Parathyroid adenoma (tissue), 2 donors: Measurements from ENCODE around the gene SNX19.
A peak's percentile ranks its signal among the peaks of the same experiment; 100 is the strongest.

Experiments used
- H2AFZ ChIP-seq: fragments of 300-600 bp; sonication (generic); one replicate; pipeline ENCODE4 v1.7.0; 2017; ENCODE audit warnings: antibody characterized with exemption, mild to moderate bottlenecking
- H3K27ac ChIP-seq: fragments of 300-600 bp; sonication (generic); one replicate; pipeline ENCODE4 v1.7.0; 2017
- H3K27me3 ChIP-seq: fragments of 300-600 bp; sonication (generic); one replicate; pipeline ENCODE4 v1.7.0; 2017; ENCODE audit warnings: low read length; ENCODE audit not compliant: control insufficient read depth, insufficient read depth
- H3K36me3 ChIP-seq: fragments of 300-600 bp; sonication (generic); one replicate; pipeline ENCODE4 v1.7.0; 2017; ENCODE audit warnings: low read length; ENCODE audit not compliant: control insufficient read depth, insufficient read depth
- H3K4me1 ChIP-seq: fragments of 300-600 bp; sonication (generic); one replicate; pipeline ENCODE4 v1.7.0; 2017; ENCODE audit warnings: control low read depth
- H3K4me2 ChIP-seq: fragments of 300-600 bp; sonication (generic); one replicate; pipeline ENCODE4 v1.7.0; 2017; ENCODE audit warnings: low read length
- H3K4me3 ChIP-seq: fragments of 300-600 bp; sonication (generic); one replicate; pipeline ENCODE4 v1.7.0; 2017; ENCODE audit warnings: low read depth, low read length
- H3K79me2 ChIP-seq: fragments of 300-600 bp; sonication (generic); one replicate; pipeline ENCODE4 v1.7.0; 2017; ENCODE audit warnings: control low read depth
- H3K9ac ChIP-seq: fragments of 300-600 bp; sonication (generic); one replicate; pipeline ENCODE4 v1.7.0; 2017; ENCODE audit warnings: mild to moderate bottlenecking
- H3K9me3 ChIP-seq: fragments of 300-600 bp; sonication (generic); one replicate; pipeline ENCODE4 v1.7.0; 2017; ENCODE audit warnings: low read length; ENCODE audit not compliant: control insufficient read depth
- TF ChIP-seq, protein P1 (sequence below): fragments of 300-600 bp; sonication (generic); IDR thresholded peaks from one replicate; pipeline ENCODE4 v1.7.0; 2017; ENCODE audit warnings: antibody characterized with exemption, mild to moderate bottlenecking
- donor health status: primary hyperparathyroidism.

SNX19 gene

DNA sequence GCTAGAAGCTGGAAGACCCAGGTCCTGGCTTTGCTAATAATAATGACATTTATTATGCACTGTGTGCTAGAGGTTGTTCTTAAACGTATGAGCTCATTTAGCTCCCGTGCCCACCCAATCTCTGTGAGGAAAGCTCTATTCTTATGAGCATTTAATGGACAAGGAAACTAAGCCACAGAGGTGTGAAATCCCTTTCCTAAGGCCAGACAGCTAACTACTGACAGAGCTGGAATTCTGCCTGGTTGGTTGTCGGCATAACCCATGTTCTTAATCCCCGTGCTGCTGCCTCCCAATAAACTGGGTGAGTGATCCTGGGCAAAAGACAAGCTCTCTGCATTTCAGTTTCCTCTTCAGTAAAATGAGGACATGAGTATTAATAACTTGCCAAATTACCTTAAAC, 49.4 kb downstream of the SNX19 start:
- peaks cover 12% of the 10 kb centered on the region for H3K4me1 ChIP-seq
- no peaks in the 10 kb centered on the region for H3K79me2 ChIP-seq
- TF ChIP-seq, protein P1, sequence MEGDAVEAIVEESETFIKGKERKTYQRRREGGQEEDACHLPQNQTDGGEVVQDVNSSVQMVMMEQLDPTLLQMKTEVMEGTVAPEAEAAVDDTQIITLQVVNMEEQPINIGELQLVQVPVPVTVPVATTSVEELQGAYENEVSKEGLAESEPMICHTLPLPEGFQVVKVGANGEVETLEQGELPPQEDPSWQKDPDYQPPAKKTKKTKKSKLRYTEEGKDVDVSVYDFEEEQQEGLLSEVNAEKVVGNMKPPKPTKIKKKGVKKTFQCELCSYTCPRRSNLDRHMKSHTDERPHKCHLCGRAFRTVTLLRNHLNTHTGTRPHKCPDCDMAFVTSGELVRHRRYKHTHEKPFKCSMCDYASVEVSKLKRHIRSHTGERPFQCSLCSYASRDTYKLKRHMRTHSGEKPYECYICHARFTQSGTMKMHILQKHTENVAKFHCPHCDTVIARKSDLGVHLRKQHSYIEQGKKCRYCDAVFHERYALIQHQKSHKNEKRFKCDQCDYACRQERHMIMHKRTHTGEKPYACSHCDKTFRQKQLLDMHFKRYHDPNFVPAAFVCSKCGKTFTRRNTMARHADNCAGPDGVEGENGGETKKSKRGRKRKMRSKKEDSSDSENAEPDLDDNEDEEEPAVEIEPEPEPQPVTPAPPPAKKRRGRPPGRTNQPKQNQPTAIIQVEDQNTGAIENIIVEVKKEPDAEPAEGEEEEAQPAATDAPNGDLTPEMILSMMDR = no peak
- no peak overlapping the region for H3K4me2 ChIP-seq
- no peak overlapping the region for H3K27ac ChIP-seq
- H2AFZ ChIP-seq = no peak overlapping the region
- H3K27me3 ChIP-seq = no peaks in the 10 kb centered on the region
- no peaks in the 10 kb centered on the region for H3K9me3 ChIP-seq
- no peaks in the 10 kb centered on the region for H3K36me3 ChIP-seq
- no peak overlapping the region for H3K9ac ChIP-seq
- no peak overlapping the region for H3K4me3 ChIP-seq

DNA sequence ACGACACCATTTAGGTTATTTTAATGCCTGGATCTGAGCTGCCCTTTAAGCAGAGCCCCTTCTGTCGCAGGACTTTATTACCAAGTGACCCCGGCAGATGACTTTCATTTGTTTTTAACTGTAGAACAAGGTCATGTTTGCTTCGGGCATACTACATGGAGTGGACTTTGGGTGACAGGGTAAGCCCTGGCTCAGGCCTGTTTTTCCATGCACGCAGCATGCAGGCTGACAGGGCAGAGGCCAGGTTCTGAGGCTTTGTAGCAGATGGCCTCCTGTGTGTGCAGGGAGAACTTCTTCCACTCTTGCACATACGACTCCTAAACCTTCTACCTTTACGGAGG, 50.5 kb downstream of the SNX19 start:
- Histone ChIP-seq H3K9ac (no peak overlapping the region), H3K27ac (peak overlapping the region; percentile 70)

DNA sequence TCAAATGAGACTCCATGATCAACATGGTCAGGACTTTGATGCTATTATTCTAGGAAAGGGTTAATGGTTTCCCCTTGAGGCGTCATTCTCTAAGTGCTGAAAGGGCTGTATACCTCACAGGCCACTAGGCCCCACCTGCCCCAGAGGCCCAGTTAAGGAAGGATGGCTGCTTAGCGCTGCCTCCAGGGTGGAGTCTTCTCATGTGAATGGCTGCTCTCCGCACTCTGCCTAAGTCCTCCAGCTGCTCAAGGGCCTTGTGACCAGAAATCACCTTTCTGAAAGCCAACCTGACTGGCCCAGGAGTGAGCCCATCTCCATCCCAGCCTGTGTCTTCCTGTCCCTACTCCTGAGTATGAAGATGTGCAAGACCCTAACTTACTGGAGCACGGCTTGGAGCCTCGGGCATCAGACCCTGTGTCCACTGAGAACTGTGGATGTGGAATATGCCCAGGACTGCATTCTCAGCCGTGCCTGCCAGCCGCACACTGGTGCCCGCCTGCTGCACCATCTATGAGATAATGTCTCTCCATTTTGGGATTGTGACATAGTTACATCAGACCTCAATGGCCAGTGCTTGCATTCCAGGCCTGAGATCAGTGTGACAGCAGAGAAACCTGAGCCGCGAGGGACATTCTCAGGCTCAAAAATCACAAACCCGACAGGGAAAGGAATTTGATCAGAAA, 51.0 kb downstream of the SNX19 start:
- peaks cover 12% of the 10 kb centered on the region for H3K4me1 ChIP-seq
- no peaks in the 10 kb centered on the region for H3K9me3 ChIP-seq
- H2AFZ ChIP-seq = peak overlapping the region; percentile 13
- no peak overlapping the region for H3K4me3 ChIP-seq
- H3K79me2 ChIP-seq = no peaks in the 10 kb centered on the region
- TF ChIP-seq, protein P1 = no peak
- H3K27me3 ChIP-seq = no peaks in the 10 kb centered on the region
- H3K4me2 ChIP-seq = no peak overlapping the region
- no peaks in the 10 kb centered on the region for H3K36me3 ChIP-seq
- no peak overlapping the region for H3K9ac ChIP-seq
- peak overlapping the region; percentile 70 for H3K27ac ChIP-seq

More for the DNA sequence above, 50.5 kb downstream of the SNX19 start:
- Histone ChIP-seq H3K79me2 (no peaks in the 10 kb centered on the region), H3K4me2 (no peak overlapping the region), H2AFZ (peak overlapping the region; percentile 13), H3K9me3 (no peaks in the 10 kb centered on the region), H3K27me3 (no peaks in the 10 kb centered on the region), H3K4me3 (no peak overlapping the region), H3K36me3 (no peaks in the 10 kb centered on the region), H3K4me1 (peaks cover 12% of the 10 kb centered on the region)
- TF ChIP-seq, protein P1 = no peak

DNA sequence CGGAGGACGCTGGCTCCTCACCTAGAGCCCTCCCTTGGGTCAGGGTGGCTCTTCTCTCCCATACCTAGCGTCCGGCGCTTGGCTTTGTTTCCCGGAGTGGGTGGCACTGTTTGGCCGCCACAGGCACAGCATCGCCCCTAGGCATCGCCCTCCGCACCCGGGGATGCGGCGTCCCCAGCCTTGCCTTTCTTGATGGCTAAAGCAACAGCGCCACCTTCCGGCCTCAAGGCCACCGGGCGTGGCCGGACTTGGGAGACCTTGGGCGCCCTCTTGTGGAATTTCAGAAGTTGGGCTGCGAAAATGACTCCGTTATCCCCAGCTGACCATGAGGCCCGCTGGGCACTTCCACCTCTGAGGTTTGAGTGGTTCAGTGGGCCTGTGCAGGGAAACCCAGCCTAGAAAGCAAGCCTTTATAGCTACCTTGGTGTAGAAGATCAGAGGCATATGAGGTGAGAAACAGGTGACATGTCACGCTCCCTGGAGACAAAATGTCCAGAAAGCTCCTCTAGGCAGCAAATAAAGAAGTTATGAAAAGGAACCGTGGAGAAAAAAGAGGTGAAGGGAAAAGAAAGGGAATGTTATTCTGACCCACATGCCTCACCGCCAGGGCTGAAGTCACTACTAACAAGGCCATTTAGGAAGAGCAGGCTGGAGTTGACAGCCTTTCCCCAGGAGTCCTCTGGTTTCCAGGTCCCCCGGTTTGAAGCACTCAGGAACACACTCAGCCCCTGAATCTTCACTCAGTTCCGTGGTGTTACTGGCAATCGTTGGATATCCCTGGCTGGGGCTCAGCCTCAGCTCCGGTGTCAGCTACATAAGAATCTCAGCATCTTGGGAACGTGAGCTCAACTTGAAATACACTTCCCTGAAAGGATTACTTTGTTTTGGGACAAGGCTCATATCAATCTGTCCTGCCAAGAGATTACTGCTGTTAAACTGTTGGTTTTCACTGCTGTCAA, 54.1 kb downstream of the SNX19 start:
- no peak overlapping the region for H2AFZ ChIP-seq
- H3K27me3 ChIP-seq = no peaks in the 10 kb centered on the region
- peaks cover 12% of the 10 kb centered on the region for H3K4me1 ChIP-seq
- no peak overlapping the region for H3K9ac ChIP-seq
- no peak overlapping the region for H3K27ac ChIP-seq
- H3K79me2 ChIP-seq = no peaks in the 10 kb centered on the region
- no peaks in the 10 kb centered on the region for H3K36me3 ChIP-seq
- TF ChIP-seq, protein P1 = peak; percentile 97
- no peak overlapping the region for H3K4me3 ChIP-seq
- no peaks in the 10 kb centered on the region for H3K9me3 ChIP-seq
- H3K4me2 ChIP-seq = no peak overlapping the region
